Measurements from ENCODE around the gene KCNA4.

- no peak for TF ChIP-seq POLR2AphosphoS5 (IDR thresholded peaks at IDR 0.05; ENCODE audit: insufficient read depth, low read depth, low read length)
- no peak for TF ChIP-seq CTCF (IDR thresholded peaks at IDR 0.05; ENCODE audit: extremely low read depth in 1 of 2, insufficient read depth in 1 of 2, low read depth in 1 of 2, low read length in 2 of 2)
- no peak for TF ChIP-seq EZH2 (IDR thresholded peaks at IDR 0.05; ENCODE audit: borderline replicate concordance, low read depth, low read length, severe bottlenecking)
- TF ChIP-seq POLR2A (IDR thresholded peaks at IDR 0.05; ENCODE audit: low read depth, low read length), result no peak
- TF ChIP-seq MAX (IDR thresholded peaks at IDR 0.05; ENCODE audit: insufficient read depth, insufficient read length), result no peak
- no peak for TF ChIP-seq JUN (IDR thresholded peaks at IDR 0.05; ENCODE audit: borderline replicate concordance, insufficient read depth, insufficient read length, low read depth)
- no peak for TF ChIP-seq GATA2 (IDR thresholded peaks at IDR 0.05; ENCODE audit: insufficient read depth, insufficient read length, low read depth, low read length)
- TF ChIP-seq MYC (IDR thresholded peaks at IDR 0.05; ENCODE audit: low read depth, low read length), result no peak
- TF ChIP-seq FOS (IDR thresholded peaks at IDR 0.05; ENCODE audit: borderline replicate concordance, insufficient read depth, low read length), result no peak
Observed at GRCh38 chr11:30000986-30001750, 15.7 kb downstream of the KCNA4 start.

Data from endothelial cell of umbilical vein (primary cell).